GM19324 (cell line): ENCODE results near the gene KIF18B.

ENCODE experiments used
- ATAC-seq: cut with Tn5 transposase; IDR thresholded peaks from one replicate; pipeline ENCODE4 v1.9.1; 2021; ENCODE audit warnings: mild to moderate bottlenecking, moderate library complexity; ENCODE audit not compliant: unreplicated experiment, low FRiP score

Gene KIF18B

GRCh38 chr17:44907729-44908470 lies 39.7 kb downstream of the KIF18B start:
- no peak for ATAC-seq

GRCh38 chr17:44906763-44907728 lies 40.5 kb downstream of the KIF18B start:
- no peak for ATAC-seq

- no peak for ATAC-seq
These were observed 41.4 kb downstream of the KIF18B start for GRCh38 chr17:44906010-44906646.

GRCh38 chr17:44905006-44906000 lies 42.3 kb downstream of the KIF18B start:
- ATAC-seq: no peak

GRCh38 chr17:44904001-44904984 lies 43.3 kb downstream of the KIF18B start:
- no peak for ATAC-seq

GRCh38 chr17:44903012-44903685 lies 44.4 kb downstream of the KIF18B start:
- no peak for ATAC-seq

GRCh38 chr17:44902135-44902760 lies 45.3 kb downstream of the KIF18B start:
- no peak for ATAC-seq

GRCh38 chr17:44901411-44901921 lies 46.1 kb downstream of the KIF18B start:
- ATAC-seq: no peak

GRCh38 chr17:44900894-44901293 lies 46.7 kb downstream of the KIF18B start:
- ATAC-seq: no peak

GRCh38 chr17:44899074-44899782 lies 48.3 kb downstream of the KIF18B start, which contains the start of gene EFTUD2:
TSS of gene EFTUD2 (minus strand) at chr17:44899445. CDS start at chr17:44894521, 4,924 bp downstream.
- peak; percentile 76 for ATAC-seq

GRCh38 chr17:44898768-44899073 lies 48.9 kb downstream of the KIF18B start:
- no peak for ATAC-seq

GRCh38 chr17:44894642-44895041 lies 52.9 kb downstream of the KIF18B start:
- ATAC-seq: no peak

GRCh38 chr17:44892250-44892649 lies 55.3 kb downstream of the KIF18B start:
- no peak for ATAC-seq

- no peak for ATAC-seq
These were observed 58.6 kb downstream of the KIF18B start for GRCh38 chr17:44889003-44889402.

GRCh38 chr17:44887971-44888954 lies 59.3 kb downstream of the KIF18B start:
- no peak for ATAC-seq

- ATAC-seq: no peak
These were observed 60.6 kb downstream of the KIF18B start for GRCh38 chr17:44887016-44887415.
